SW480 (cell line): Measurements from ENCODE around the gene MEF2D.

Experiments
- DNase-seq: peaks from one replicate; pipeline ENCODE4 v3.0.0-alpha.2; 2016; ENCODE audit warnings: low spot score

MEF2D gene

GRCh38 chr1:156523801-156524480, 23.4 kb upstream of the MEF2D start:
- DNase-seq: no peak

- no peak for DNase-seq
Observed at GRCh38 chr1:156522443-156522970, 21.9 kb upstream of the MEF2D start.

- no peak for DNase-seq
Observed at GRCh38 chr1:156517748-156518147, 17.2 kb upstream of the MEF2D start.

GRCh38 chr1:156516821-156517220, 16.2 kb upstream of the MEF2D start:
- DNase-seq: no peak

GRCh38 chr1:156515956-156516355, 15.4 kb upstream of the MEF2D start:
- no peak for DNase-seq

- no peak for DNase-seq
Observed at GRCh38 chr1:156513185-156513584, 12.6 kb upstream of the MEF2D start.

- DNase-seq: no peak
Observed at GRCh38 chr1:156511644-156512043, 11.1 kb upstream of the MEF2D start.

GRCh38 chr1:156510709-156511108, 10.1 kb upstream of the MEF2D start:
- DNase-seq: no peak

- DNase-seq: no peak
Observed at GRCh38 chr1:156509424-156510034, 9.0 kb upstream of the MEF2D start.

- no peak for DNase-seq
Observed at GRCh38 chr1:156508955-156509234, 8.3 kb upstream of the MEF2D start.

- no peak for DNase-seq
Observed at GRCh38 chr1:156508205-156508954, 7.8 kb upstream of the MEF2D start.

GRCh38 chr1:156506450-156506849, 5.9 kb upstream of the MEF2D start:
- no peak for DNase-seq

- no peak for DNase-seq
Observed at GRCh38 chr1:156505679-156506298, 5.2 kb upstream of the MEF2D start.

GRCh38 chr1:156504821-156505678, 4.5 kb upstream of the MEF2D start:
- DNase-seq: peak; percentile 96

GRCh38 chr1:156504438-156504813, 3.9 kb upstream of the MEF2D start:
- no peak for DNase-seq

GRCh38 chr1:156503698-156504437, 3.3 kb upstream of the MEF2D start:
- DNase-seq: no peak

- DNase-seq: peak; percentile 78
Observed at GRCh38 chr1:156502894-156503697, 2.5 kb upstream of the MEF2D start.

- DNase-seq: no peak
Observed at GRCh38 chr1:156502391-156502893, 1.9 kb upstream of the MEF2D start.

GRCh38 chr1:156500793-156501506, 375 bp upstream of the MEF2D start:
- DNase-seq: peak; percentile 93
